Osteocyte (in vitro differentiated cells): ENCODE data around the gene C1orf115. TPM values are rescaled to one million over a fixed set of nuclear protein-coding genes. Genes with fewer than 3 reads are reported as not detected.
A peak's percentile ranks its signal among the peaks of the same experiment; 100 is the strongest.

Experiments used
- DNase-seq: peaks from one replicate; pipeline ENCODE4 v3.0.0; 2021; ENCODE audit warnings: mixed read lengths; ENCODE audit not compliant: unreplicated experiment; ENCODE audit errors: extremely low spot score
- H3K27ac Mint-ChIP-seq: one replicate; pipeline ENCODE4 v1.8.0; 2021; ENCODE audit warnings: mild to moderate bottlenecking, mixed read lengths; ENCODE audit not compliant: unreplicated experiment
- H3K27me3 Mint-ChIP-seq: one replicate; pipeline ENCODE4 v1.8.0; 2021; ENCODE audit warnings: mixed read lengths; ENCODE audit not compliant: unreplicated experiment
- H3K36me3 Mint-ChIP-seq: one replicate; pipeline ENCODE4 v1.8.0; 2021; ENCODE audit warnings: mixed read lengths; ENCODE audit not compliant: unreplicated experiment
- H3K4me1 Mint-ChIP-seq: one replicate; pipeline ENCODE4 v1.8.0; 2021; ENCODE audit warnings: mixed read lengths; ENCODE audit not compliant: unreplicated experiment
- H3K4me3 Mint-ChIP-seq: one replicate; pipeline ENCODE4 v1.8.0; 2021; ENCODE audit warnings: mild to moderate bottlenecking, moderate library complexity, mixed read lengths; ENCODE audit not compliant: unreplicated experiment
- H3K9me3 Mint-ChIP-seq: one replicate; pipeline ENCODE4 v1.8.0; 2021; ENCODE audit warnings: mixed read lengths; ENCODE audit not compliant: unreplicated experiment
- long read RNA-seq: library from polyadenylated mRNA; unstranded; transcript quantifications from one replicate; pipeline ENCODE4 v2.0.0, GENCODE V29; 2021
- total RNA-seq: library from RNA; stranded (reverse); gene quantifications from 2 replicates; pipeline ENCODE4 v1.2.1, GENCODE V29; 2021
- TF ChIP-seq, protein P1 (sequence below): fragments of 200-600 bp; sonication (generic); IDR thresholded peaks from 2 replicates; pipeline ENCODE4 v1.5.0; 2021; ENCODE audit warnings: antibody characterized with exemption, mild to moderate bottlenecking, moderate library complexity

Gene C1orf115, protein sequence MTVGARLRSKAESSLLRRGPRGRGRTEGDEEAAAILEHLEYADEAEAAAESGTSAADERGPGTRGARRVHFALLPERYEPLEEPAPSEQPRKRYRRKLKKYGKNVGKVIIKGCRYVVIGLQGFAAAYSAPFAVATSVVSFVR
- total RNA-seq: 5.6 and 5.9 TPM in 2 replicates
- long read RNA-seq, partial matches to known transcripts: 1 of 1 reads
- long read RNA-seq, other reads (novel, unspliced or antisense): 0 of 1 reads

DNA sequence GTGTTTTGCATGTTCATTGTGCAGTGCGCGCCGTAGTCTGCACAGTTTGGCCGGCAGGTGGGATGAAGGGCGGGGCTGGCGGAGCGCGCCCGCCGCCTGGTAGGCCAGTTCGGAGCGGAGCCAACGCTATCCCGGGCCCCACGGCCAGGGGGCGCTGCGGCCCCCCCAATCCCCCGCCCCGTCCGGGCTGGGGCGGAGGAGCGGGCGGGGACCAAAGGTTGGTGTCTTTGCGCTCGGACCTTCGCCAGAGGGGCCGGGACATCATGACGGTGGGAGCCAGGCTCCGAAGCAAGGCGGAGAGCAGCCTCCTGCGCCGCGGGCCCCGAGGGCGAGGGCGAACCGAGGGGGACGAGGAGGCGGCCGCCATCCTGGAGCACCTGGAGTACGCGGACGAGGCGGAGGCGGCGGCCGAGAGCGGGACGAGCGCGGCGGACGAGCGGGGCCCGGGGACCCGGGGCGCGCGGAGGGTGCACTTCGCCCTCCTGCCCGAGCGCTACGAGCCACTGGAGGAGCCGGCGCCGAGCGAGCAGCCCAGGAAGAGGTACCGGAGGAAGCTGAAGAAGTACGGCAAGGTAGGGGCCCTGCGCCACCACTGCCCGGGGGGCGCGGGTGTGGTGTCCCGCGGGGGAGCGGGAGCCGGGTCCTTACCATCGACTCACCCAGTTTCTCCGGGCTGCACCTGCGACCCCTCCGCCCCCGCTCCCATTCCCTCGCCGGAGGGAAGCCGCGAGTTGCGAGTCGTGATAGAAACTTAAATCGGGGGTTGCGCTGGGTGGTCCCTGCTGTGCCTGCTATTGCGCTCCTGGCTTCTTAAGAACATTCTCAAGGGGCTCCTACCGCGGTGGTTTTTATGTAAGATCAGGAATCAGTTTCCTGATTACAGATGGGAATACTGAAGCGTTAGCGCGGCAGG lies at the start of gene C1orf115:
Gene C1orf115 (plus strand): TSS at position 224 of the 913 bp plus-strand sequence. CDS start 40 bp downstream, at position 264.
- TF ChIP-seq, protein P1, sequence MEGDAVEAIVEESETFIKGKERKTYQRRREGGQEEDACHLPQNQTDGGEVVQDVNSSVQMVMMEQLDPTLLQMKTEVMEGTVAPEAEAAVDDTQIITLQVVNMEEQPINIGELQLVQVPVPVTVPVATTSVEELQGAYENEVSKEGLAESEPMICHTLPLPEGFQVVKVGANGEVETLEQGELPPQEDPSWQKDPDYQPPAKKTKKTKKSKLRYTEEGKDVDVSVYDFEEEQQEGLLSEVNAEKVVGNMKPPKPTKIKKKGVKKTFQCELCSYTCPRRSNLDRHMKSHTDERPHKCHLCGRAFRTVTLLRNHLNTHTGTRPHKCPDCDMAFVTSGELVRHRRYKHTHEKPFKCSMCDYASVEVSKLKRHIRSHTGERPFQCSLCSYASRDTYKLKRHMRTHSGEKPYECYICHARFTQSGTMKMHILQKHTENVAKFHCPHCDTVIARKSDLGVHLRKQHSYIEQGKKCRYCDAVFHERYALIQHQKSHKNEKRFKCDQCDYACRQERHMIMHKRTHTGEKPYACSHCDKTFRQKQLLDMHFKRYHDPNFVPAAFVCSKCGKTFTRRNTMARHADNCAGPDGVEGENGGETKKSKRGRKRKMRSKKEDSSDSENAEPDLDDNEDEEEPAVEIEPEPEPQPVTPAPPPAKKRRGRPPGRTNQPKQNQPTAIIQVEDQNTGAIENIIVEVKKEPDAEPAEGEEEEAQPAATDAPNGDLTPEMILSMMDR: peak; percentile 100
- DNase-seq: peak; percentile 93
- H3K27ac Mint-ChIP-seq: no peak within 1 kb of the TSS

DNA sequence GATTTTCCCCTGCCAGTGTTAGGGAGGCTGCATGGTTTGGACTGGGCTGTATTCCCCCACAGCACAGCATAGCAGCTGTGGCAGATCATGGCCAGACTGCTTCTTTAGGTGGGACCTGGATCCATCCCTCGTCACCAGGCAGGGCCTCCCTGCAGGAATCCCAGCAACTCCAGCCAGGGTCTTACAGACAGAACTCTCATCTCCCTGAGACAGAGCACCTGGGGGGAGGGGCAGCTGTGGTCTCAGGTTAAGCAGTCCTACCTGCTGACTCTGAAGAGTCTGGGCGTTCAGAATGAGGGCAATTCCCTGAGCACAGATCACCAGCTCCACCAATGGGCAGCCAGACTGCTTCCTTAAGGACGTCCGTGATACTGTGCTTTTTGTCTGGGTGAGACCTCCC lies 47.9 kb upstream of the C1orf115 start:
- Mint-ChIP-seq H3K4me1 (no peaks in the 10 kb centered on the region), H3K27me3 (no peaks in the 10 kb centered on the region), H3K4me3 (no peak overlapping the region), H3K36me3 (peaks cover 3% of the 10 kb centered on the region), H3K9me3 (peaks cover 4% of the 10 kb centered on the region), H3K27ac (no peak overlapping the region)
- DNase-seq: no peak
- TF ChIP-seq, protein P1: no peak

More for the DNA sequence above, at the start of gene C1orf115:
- Mint-ChIP-seq H3K36me3 (no peaks in the 10 kb centered on the region), H3K4me1 (peaks cover 10% of the 10 kb centered on the region), H3K9me3 (no peaks in the 10 kb centered on the region), H3K4me3 (peak within 1 kb of the TSS; percentile 89), H3K27me3 (peaks cover 7% of the 10 kb centered on the region)

DNA sequence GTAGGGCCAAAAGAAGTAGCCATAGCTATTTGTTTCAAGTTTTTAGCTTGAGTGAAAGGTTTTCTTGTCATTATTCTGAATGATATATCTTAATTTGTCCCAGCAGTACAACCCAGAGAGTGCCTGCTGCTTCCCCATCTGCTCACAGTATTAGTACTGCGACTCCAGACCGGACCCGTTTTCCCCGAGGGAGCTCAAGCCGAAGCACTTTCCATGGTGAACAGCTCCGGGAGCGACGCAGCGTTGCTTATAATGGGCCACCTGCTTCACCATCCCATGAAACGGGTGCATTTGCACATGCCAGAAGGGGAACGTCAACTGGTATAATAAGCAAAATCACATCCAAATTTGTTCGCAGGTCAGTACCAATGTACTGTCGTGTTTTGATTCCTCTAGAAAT lies 37.2 kb upstream of the C1orf115 start:
- Mint-ChIP-seq H3K36me3 (no peaks in the 10 kb centered on the region), H3K27me3 (no peaks in the 10 kb centered on the region), H3K4me3 (no peak overlapping the region), H3K27ac (no peak overlapping the region), H3K4me1 (no peaks in the 10 kb centered on the region), H3K9me3 (no peaks in the 10 kb centered on the region)
- TF ChIP-seq, protein P1: no peak
- no peak for DNase-seq

DNA sequence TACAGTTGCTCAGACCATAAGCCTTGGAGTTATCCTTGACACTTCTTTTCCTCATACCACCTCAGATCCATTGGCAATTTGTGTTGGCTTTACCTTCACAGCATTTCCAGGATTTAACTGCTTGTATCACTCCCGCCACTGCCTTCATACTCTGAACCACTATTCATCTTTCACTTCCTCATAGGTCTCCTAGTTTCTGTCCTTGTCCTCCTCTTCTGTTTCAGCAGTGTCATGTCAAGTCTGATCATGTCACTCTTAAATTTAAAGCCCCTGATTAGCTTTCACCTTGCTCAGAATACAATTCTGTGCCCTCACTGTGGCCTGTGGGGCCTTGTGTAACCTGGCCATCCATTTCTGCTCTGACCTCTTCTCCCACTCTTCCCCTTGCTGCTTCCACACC lies 34.7 kb upstream of the C1orf115 start:
- no peaks in the 10 kb centered on the region for H3K27me3 Mint-ChIP-seq
- H3K4me1 Mint-ChIP-seq: no peaks in the 10 kb centered on the region
- DNase-seq: no peak
- no peak overlapping the region for H3K27ac Mint-ChIP-seq
- TF ChIP-seq, protein P1: no peak
- no peak overlapping the region for H3K4me3 Mint-ChIP-seq
- no peaks in the 10 kb centered on the region for H3K9me3 Mint-ChIP-seq
- H3K36me3 Mint-ChIP-seq: no peaks in the 10 kb centered on the region
